Measurements from ENCODE around the gene CYB5A.
"Not testable (repeated sequence)": the region's sequence is repeated elsewhere in the genome, so short reads cannot be mapped to it uniquely, and the experiment has no call there.

Gene CYB5A

GRCh38 chr18:74303306-74303705 is 11.5 kb upstream of the CYB5A start:
- DNase-seq = no peak
- in situ Hi-C loops (cut with MboI; ENCODE audit: low pct_unique_long_range_greater_than_20kb, low sequenced_read_pairs) = no loop called here

GRCh38 chr18:74299746-74300145 is 8.0 kb upstream of the CYB5A start:
- in situ Hi-C loops (cut with MboI; ENCODE audit: low pct_unique_long_range_greater_than_20kb, low sequenced_read_pairs) = no loop called here

GRCh38 chr18:74299162-74299561 is 7.4 kb upstream of the CYB5A start:
- in situ Hi-C loops (cut with MboI; ENCODE audit: low pct_unique_long_range_greater_than_20kb, low sequenced_read_pairs) = no loop called here
- no peak for DNase-seq

More at GRCh38 chr18:74299746-74300145, 8.0 kb upstream of the CYB5A start:
- no peak for DNase-seq

GRCh38 chr18:74294526-74294925 is 2.8 kb upstream of the CYB5A start:
- DNase-seq = no peak
- in situ Hi-C loops (cut with MboI; ENCODE audit: low pct_unique_long_range_greater_than_20kb, low sequenced_read_pairs) = no loop called here

- DNase-seq; in situ Hi-C loops (cut with MboI; ENCODE audit: low pct_unique_long_range_greater_than_20kb, low sequenced_read_pairs): not testable (repeated sequence)
Measured at GRCh38 chr18:74292982-74293381, 1.2 kb upstream of the CYB5A start.

GRCh38 chr18:74292541-74292858 is 737 bp upstream of the CYB5A start:
- in situ Hi-C loops (cut with MboI; ENCODE audit: low pct_unique_long_range_greater_than_20kb, low sequenced_read_pairs) = no loop called here

GRCh38 chr18:74291472-74291770 is 342 bp downstream of the CYB5A start:
- no peak for DNase-seq
- in situ Hi-C loops (cut with MboI; ENCODE audit: low pct_unique_long_range_greater_than_20kb, low sequenced_read_pairs) = no loop called here

More at GRCh38 chr18:74292541-74292858, 737 bp upstream of the CYB5A start:
- no peak for DNase-seq

- in situ Hi-C loops (cut with MboI; ENCODE audit: low pct_unique_long_range_greater_than_20kb, low sequenced_read_pairs) = no loop called here
- no peak for DNase-seq
Measured at GRCh38 chr18:74290794-74291471, 830 bp downstream of the CYB5A start.

- DNase-seq = no peak
- in situ Hi-C loops (cut with MboI; ENCODE audit: low pct_unique_long_range_greater_than_20kb, low sequenced_read_pairs) = no loop called here
Measured at GRCh38 chr18:74290021-74290420, 1.7 kb downstream of the CYB5A start.

- in situ Hi-C loops (cut with MboI; ENCODE audit: low pct_unique_long_range_greater_than_20kb, low sequenced_read_pairs) = no loop called here
- no peak for DNase-seq
Measured at GRCh38 chr18:74289137-74289536, 2.6 kb downstream of the CYB5A start.

GRCh38 chr18:74288730-74289129 is 3.0 kb downstream of the CYB5A start:
- in situ Hi-C loops (cut with MboI; ENCODE audit: low pct_unique_long_range_greater_than_20kb, low sequenced_read_pairs) = no loop called here
- DNase-seq = no peak

- in situ Hi-C loops (cut with MboI; ENCODE audit: low pct_unique_long_range_greater_than_20kb, low sequenced_read_pairs) = no loop called here
- DNase-seq = no peak
Measured at GRCh38 chr18:74288041-74288440, 3.7 kb downstream of the CYB5A start.

GRCh38 chr18:74286856-74287255 is 4.9 kb downstream of the CYB5A start:
- no peak for DNase-seq
- in situ Hi-C loops (cut with MboI; ENCODE audit: low pct_unique_long_range_greater_than_20kb, low sequenced_read_pairs) = no loop called here

GRCh38 chr18:74286106-74286855 is 5.5 kb downstream of the CYB5A start:
- in situ Hi-C loops (cut with MboI; ENCODE audit: low pct_unique_long_range_greater_than_20kb, low sequenced_read_pairs) = no loop called here
- no peak for DNase-seq

GRCh38 chr18:74285583-74285982 is 6.2 kb downstream of the CYB5A start:
- DNase-seq; in situ Hi-C loops (cut with MboI; ENCODE audit: low pct_unique_long_range_greater_than_20kb, low sequenced_read_pairs): not testable (repeated sequence)

- no peak for DNase-seq
- in situ Hi-C loops (cut with MboI; ENCODE audit: low pct_unique_long_range_greater_than_20kb, low sequenced_read_pairs) = no loop called here
Measured at GRCh38 chr18:74284980-74285355, 6.8 kb downstream of the CYB5A start.

GRCh38 chr18:74284191-74284979 is 7.4 kb downstream of the CYB5A start:
- DNase-seq = no peak
- in situ Hi-C loops (cut with MboI; ENCODE audit: low pct_unique_long_range_greater_than_20kb, low sequenced_read_pairs) = no loop called here

- in situ Hi-C loops (cut with MboI; ENCODE audit: low pct_unique_long_range_greater_than_20kb, low sequenced_read_pairs) = no loop called here
- DNase-seq = no peak
Measured at GRCh38 chr18:74283646-74284045, 8.1 kb downstream of the CYB5A start.

- no peak for DNase-seq
- in situ Hi-C loops (cut with MboI; ENCODE audit: low pct_unique_long_range_greater_than_20kb, low sequenced_read_pairs) = no loop called here
Measured at GRCh38 chr18:74282755-74283554, 8.8 kb downstream of the CYB5A start.
